A673 (cell line): ENCODE results near the gene NAV2. TPM values are rescaled to one million over a fixed set of nuclear protein-coding genes. Genes with fewer than 3 reads are reported as not detected.

ENCODE experiments used
- BruUV-seq: library from RNA; stranded (reverse); fragments of 400-500 nt; replicated peaks from 2 replicates; lab custom pipeline; 2021; lab: Mats Ljungman, UMichigan
- CTCF ChIA-PET: fragments of 300-600 bp; sonication (Branson Sonifier 250); formaldehyde crosslinking; loops from one replicate; lab custom pipeline; 2022; ENCODE audit warnings: antibody characterized with exemption; lab: Charles Lee
- POLR2A ChIA-PET: fragments of 300-600 bp; sonication (Branson Sonifier 250); formaldehyde crosslinking; loops from one replicate; lab custom pipeline; 2022; ENCODE audit warnings: antibody characterized with exemption; ENCODE audit not compliant: low non-redundant PET; lab: Charles Lee
- DNase-seq: peaks from one replicate; pipeline ENCODE4 v3.0.0-alpha.2; 2015; ENCODE audit warnings: low spot score
- H3K27ac ChIP-seq: fragments of 200-600 bp; sonication (generic); 2 replicates; pipeline ENCODE4 v1.5.1; 2016; ENCODE audit warnings: mixed run types, low read depth, mild to moderate bottlenecking, mixed read lengths, antibody characterized with exemption, low read length; ENCODE audit not compliant: poor library complexity, severe bottlenecking
- H3K27me3 ChIP-seq: fragments of 200-600 bp; sonication (generic); replicated peaks from 2 replicates; pipeline ENCODE4 v1.6.1; 2017; ENCODE audit warnings: mixed run types, low read depth, mild to moderate bottlenecking, mixed read lengths, antibody characterized with exemption, low read length; ENCODE audit not compliant: insufficient read depth, poor library complexity
- H3K36me3 ChIP-seq: fragments of 200-600 bp; sonication (generic); 2 replicates; pipeline ENCODE4 v1.6.1; 2016; ENCODE audit warnings: mixed run types, mild to moderate bottlenecking, mixed read lengths, antibody characterized with exemption, low read length; ENCODE audit not compliant: insufficient read depth, poor library complexity, severe bottlenecking
- H3K4me1 ChIP-seq: fragments of 200-600 bp; sonication (generic); 2 replicates; pipeline ENCODE4 v1.6.1; 2017; ENCODE audit warnings: mixed run types, mild to moderate bottlenecking, mixed read lengths, antibody characterized with exemption, low read length; ENCODE audit not compliant: insufficient read depth, poor library complexity, severe bottlenecking
- H3K4me3 ChIP-seq: fragments of 200-600 bp; sonication (generic); 2 replicates; pipeline ENCODE4 v1.5.1; 2016; ENCODE audit warnings: low read depth, mixed run types, mild to moderate bottlenecking, mixed read lengths, low read length; ENCODE audit not compliant: poor library complexity, severe bottlenecking
- H3K9me3 ChIP-seq: fragments of 200-600 bp; sonication (generic); 2 replicates; pipeline ENCODE4 v1.6.1; 2016; ENCODE audit warnings: mixed run types, low read depth, mild to moderate bottlenecking, mixed read lengths, antibody characterized with exemption, low read length; ENCODE audit not compliant: poor library complexity, severe bottlenecking
- EZH2 ChIP-seq: fragments of 200-600 bp; sonication (generic); IDR thresholded peaks from 2 replicates; pipeline ENCODE4 v1.6.1; 2017; ENCODE audit warnings: borderline replicate concordance, low read depth, mild to moderate bottlenecking, mixed read lengths, antibody characterized with exemption, low read length; ENCODE audit not compliant: poor library complexity, severe bottlenecking
- intact Hi-C: fragments of 100-400 bp; cut with micrococcal nuclease; formaldehyde crosslinking; loops from one replicate; pipeline ENCODE4 v1.10.0; 2022; ENCODE audit not compliant: unreplicated experiment
- total RNA-seq: library from RNA; stranded (reverse); gene quantifications from 2 replicates; pipeline ENCODE4 v1.2.3, GENCODE V29; 2021
- TF ChIP-seq, protein P1 (sequence below): fragments of 300-800, 200-600 bp; sonication (generic); conservative IDR thresholded peaks from 2 replicates; pipeline ENCODE4 v1.5.1; 2017; ENCODE audit warnings: low read depth, mild to moderate bottlenecking, antibody characterized with exemption, low read length, moderate library complexity, mixed read lengths

Gene NAV2
- total RNA-seq, 1 experiment from 2014 or later, result not detected

DNA sequence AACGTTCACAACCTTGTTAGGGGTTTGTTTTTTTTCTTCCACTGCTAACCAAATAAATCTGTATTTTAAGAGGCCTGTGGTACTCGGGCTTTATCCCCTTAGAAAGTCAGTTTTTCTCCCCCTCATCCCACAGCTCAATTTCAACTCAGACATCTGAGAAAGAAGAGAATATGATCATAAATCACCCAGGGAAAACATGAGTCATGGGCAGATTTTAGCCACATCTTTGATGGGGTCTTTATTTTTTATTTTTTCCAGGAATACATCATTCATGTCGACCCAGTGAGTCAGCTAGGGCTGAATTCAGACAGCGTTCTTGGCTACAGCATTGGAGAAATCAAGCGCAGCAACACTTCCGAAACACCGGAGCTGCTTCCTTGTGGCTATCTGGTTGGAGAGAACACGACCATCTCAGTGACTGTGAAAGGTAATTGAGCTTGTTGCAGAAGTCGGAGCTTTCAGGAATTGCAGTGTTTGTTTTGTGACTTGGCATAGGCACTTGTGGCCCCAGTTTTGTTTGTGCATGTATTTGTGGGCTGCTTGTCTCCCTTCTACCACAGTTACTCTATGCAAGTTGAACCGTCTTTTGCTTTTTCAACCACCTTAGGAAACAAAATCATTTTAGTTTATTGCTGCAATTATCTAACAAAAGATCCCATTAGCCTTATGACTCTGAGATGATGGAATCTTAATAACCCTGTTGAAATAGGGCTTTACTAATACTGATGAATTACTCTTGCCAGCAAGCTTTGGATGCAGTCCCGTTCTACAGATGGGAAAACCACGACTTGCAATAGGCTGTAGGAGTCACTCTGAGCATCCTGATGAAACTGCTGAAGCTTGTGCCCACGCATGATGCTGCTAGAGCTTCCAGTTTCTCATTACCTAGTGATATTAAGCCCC lies 384.9 kb downstream of the NAV2 start:
- no TSS peak for BruUV-seq
- Histone ChIP-seq H3K27me3 (no peaks in the 10 kb centered on the region), H3K4me1 (no peaks in the 10 kb centered on the region), H3K9me3 (no peaks in the 10 kb centered on the region), H3K27ac (no peak overlapping the region), H3K4me3 (no peak overlapping the region), H3K36me3 (no peaks in the 10 kb centered on the region)
- DNase-seq, result no peak
- TF ChIP-seq, protein P1, sequence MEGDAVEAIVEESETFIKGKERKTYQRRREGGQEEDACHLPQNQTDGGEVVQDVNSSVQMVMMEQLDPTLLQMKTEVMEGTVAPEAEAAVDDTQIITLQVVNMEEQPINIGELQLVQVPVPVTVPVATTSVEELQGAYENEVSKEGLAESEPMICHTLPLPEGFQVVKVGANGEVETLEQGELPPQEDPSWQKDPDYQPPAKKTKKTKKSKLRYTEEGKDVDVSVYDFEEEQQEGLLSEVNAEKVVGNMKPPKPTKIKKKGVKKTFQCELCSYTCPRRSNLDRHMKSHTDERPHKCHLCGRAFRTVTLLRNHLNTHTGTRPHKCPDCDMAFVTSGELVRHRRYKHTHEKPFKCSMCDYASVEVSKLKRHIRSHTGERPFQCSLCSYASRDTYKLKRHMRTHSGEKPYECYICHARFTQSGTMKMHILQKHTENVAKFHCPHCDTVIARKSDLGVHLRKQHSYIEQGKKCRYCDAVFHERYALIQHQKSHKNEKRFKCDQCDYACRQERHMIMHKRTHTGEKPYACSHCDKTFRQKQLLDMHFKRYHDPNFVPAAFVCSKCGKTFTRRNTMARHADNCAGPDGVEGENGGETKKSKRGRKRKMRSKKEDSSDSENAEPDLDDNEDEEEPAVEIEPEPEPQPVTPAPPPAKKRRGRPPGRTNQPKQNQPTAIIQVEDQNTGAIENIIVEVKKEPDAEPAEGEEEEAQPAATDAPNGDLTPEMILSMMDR, result no peak
- no peak for TF ChIP-seq EZH2
- POLR2A ChIA-PET, result no interaction called here
- intact Hi-C loops, result no loop called here
- CTCF ChIA-PET, result no interaction called here

DNA sequence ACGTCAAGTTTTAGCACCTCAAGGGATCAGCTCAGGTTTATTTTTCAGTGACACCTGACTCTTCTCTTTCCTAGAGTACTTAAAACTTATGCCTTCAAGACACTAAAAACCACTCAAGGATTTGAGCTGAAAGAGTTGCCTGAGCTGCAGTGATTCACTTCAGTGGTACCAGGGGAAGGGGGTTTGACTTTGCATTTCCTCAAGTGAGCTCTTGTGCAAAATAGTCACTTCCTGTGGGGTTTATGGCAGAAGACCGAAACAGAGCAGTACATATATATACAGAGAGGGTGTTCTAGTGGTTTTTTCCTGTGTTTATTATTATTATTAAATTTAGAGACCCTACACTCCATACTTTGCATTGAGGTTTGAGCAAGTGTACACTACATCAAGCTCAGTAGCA lies 386.9 kb downstream of the NAV2 start:
- no peaks in the 10 kb centered on the region for H3K9me3 ChIP-seq
- POLR2A ChIA-PET, result no interaction called here
- BruUV-seq, result no TSS peak

DNA sequence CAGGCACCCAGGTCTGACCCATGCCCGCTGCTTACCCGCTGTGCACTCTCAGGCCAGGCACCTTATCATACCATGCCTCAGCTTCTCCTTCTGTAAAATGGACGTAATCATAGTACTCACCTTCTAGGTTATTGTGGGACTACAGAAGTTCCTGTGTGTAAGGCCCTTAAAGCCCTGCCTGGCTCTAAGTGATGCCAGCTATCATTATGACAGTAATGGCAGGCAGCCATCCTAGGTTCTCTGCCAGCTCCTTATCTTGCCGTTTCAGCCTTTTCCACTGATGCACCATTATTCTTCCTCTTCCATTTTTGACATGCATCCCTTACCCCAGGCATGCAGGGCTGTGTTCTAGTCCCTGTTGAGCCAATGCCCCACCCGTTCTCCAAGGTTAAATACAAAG lies 389.8 kb downstream of the NAV2 start:
- H3K4me1 ChIP-seq, result no peaks in the 10 kb centered on the region
- H3K4me3 ChIP-seq, result no peak overlapping the region
- TF ChIP-seq EZH2, result no peak
- TF ChIP-seq, protein P1, result no peak
- BruUV-seq, result no TSS peak
- CTCF ChIA-PET, result no interaction called here
- no peaks in the 10 kb centered on the region for H3K9me3 ChIP-seq
- H3K36me3 ChIP-seq, result no peaks in the 10 kb centered on the region
- POLR2A ChIA-PET, result no interaction called here
- H3K27me3 ChIP-seq, result no peaks in the 10 kb centered on the region
- no peak overlapping the region for H3K27ac ChIP-seq
- intact Hi-C loops, result no loop called here
- no peak for DNase-seq

More for the DNA sequence above, 386.9 kb downstream of the NAV2 start:
- Histone ChIP-seq H3K27me3 (no peaks in the 10 kb centered on the region), H3K4me1 (no peaks in the 10 kb centered on the region), H3K4me3 (no peak overlapping the region), H3K36me3 (no peaks in the 10 kb centered on the region), H3K27ac (no peak overlapping the region)
- TF ChIP-seq, protein P1, result no peak
- TF ChIP-seq EZH2, result no peak
- DNase-seq, result no peak
- CTCF ChIA-PET, result no interaction called here
- intact Hi-C loops, result no loop called here
